ENCODE measurements around the gene NPLOC4. TPM values are rescaled to one million over a fixed set of nuclear protein-coding genes. Genes with fewer than 3 reads are reported as not detected.

NPLOC4 gene
- polyA plus RNA-seq, 1 of the 3 experiments (the other 2 are of a cell fraction) = 88.6 TPM

GRCh38 chr17:81599719-81600486 is 37.0 kb downstream of the NPLOC4 start (continued):
- TF ChIP-seq PBX3 (IDR thresholded peaks at IDR 0.05) (peak; percentile 90), EZH2phosphoT487 (IDR thresholded peaks at IDR 0.05; ENCODE audit: borderline replicate concordance, low read depth) (no peak), JUND (IDR thresholded peaks at IDR 0.05) (peak; percentile 49), ELF1 (IDR thresholded peaks at IDR 0.05) (no peak), FOXM1 (IDR thresholded peaks at IDR 0.05; ENCODE audit: low read depth) (no peak), SIN3A (IDR thresholded peaks at IDR 0.05; ENCODE audit: borderline replicate concordance, low read depth, low read length) (peak; percentile 81; the same call in 1 of the 2 replicates), YY1 (IDR thresholded peaks at IDR 0.05; ENCODE audit: low read depth) (no peak), RAD21 (IDR thresholded peaks at IDR 0.05; ENCODE audit: low read length) (no peak), SMC3 (IDR thresholded peaks at IDR 0.05; ENCODE audit: low read depth, low read length) (no peak), TAF1 (IDR thresholded peaks at IDR 0.05; ENCODE audit: borderline replicate concordance, low read depth, low read length) (no peak), POLR2AphosphoS5 (IDR thresholded peaks at IDR 0.05; ENCODE audit: low read depth, low read length) (no peak; the same call in 1 of the 2 replicates), TCF12 (IDR thresholded peaks at IDR 0.05) (peak; percentile 41; the same call in 1 of the 2 replicates), RCOR1 (IDR thresholded peaks at IDR 0.05; ENCODE audit: low read length) (no peak), MAX (IDR thresholded peaks at IDR 0.05; ENCODE audit: low read depth) (0 out of 2 replicates have a peak, but pooled peaks have one; percentile 17), GATA2 (CRISPR knock-in tag; IDR thresholded peaks at IDR 0.05) (no peak), NRF1 (IDR thresholded peaks at IDR 0.05; ENCODE audit: low read depth, low read length) (no peak), NFIC (IDR thresholded peaks at IDR 0.05; ENCODE audit: borderline replicate concordance) (0 out of 2 replicates have a peak, but pooled peaks have one; percentile 12)
- TF ChIP-seq, protein P1, sequence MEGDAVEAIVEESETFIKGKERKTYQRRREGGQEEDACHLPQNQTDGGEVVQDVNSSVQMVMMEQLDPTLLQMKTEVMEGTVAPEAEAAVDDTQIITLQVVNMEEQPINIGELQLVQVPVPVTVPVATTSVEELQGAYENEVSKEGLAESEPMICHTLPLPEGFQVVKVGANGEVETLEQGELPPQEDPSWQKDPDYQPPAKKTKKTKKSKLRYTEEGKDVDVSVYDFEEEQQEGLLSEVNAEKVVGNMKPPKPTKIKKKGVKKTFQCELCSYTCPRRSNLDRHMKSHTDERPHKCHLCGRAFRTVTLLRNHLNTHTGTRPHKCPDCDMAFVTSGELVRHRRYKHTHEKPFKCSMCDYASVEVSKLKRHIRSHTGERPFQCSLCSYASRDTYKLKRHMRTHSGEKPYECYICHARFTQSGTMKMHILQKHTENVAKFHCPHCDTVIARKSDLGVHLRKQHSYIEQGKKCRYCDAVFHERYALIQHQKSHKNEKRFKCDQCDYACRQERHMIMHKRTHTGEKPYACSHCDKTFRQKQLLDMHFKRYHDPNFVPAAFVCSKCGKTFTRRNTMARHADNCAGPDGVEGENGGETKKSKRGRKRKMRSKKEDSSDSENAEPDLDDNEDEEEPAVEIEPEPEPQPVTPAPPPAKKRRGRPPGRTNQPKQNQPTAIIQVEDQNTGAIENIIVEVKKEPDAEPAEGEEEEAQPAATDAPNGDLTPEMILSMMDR (IDR thresholded peaks at IDR 0.05) = peak; percentile 18; the same call in 1 of the 2 replicates
- TF ChIP-seq, protein P2, sequence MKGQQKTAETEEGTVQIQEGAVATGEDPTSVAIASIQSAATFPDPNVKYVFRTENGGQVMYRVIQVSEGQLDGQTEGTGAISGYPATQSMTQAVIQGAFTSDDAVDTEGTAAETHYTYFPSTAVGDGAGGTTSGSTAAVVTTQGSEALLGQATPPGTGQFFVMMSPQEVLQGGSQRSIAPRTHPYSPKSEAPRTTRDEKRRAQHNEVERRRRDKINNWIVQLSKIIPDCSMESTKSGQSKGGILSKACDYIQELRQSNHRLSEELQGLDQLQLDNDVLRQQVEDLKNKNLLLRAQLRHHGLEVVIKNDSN (IDR thresholded peaks at IDR 0.05; ENCODE audit: borderline replicate concordance, low read depth) = no peak

All from SK-N-SH (cell line).